ENCODE measurements around the gene MATK.
A peak's percentile ranks its signal among the peaks of the same experiment; 100 is the strongest.

Gene MATK

GRCh38 chr19:3814648-3815047 is 28.5 kb upstream of the MATK start:
- no peak for DNase-seq

GRCh38 chr19:3813473-3814392 is 27.6 kb upstream of the MATK start:
- DNase-seq, result no peak

GRCh38 chr19:3810708-3811355 is 24.7 kb upstream of the MATK start:
- no peak for DNase-seq

- no peak for DNase-seq
Observed at GRCh38 chr19:3809881-3810707, 23.9 kb upstream of the MATK start.

GRCh38 chr19:3808420-3809143 is 22.4 kb upstream of the MATK start:
- no peak for DNase-seq

GRCh38 chr19:3807574-3808354 is 21.6 kb upstream of the MATK start:
- DNase-seq, result no peak

- no peak for DNase-seq
Observed at GRCh38 chr19:3807131-3807480, 20.9 kb upstream of the MATK start.

GRCh38 chr19:3805859-3806258 is 19.7 kb upstream of the MATK start:
- no peak for DNase-seq

- DNase-seq, result no peak
Observed at GRCh38 chr19:3804429-3804828, 18.2 kb upstream of the MATK start.

- no peak for DNase-seq
Observed at GRCh38 chr19:3803986-3804385, 17.8 kb upstream of the MATK start.

GRCh38 chr19:3803114-3803888 is 17.1 kb upstream of the MATK start:
- DNase-seq, result no peak

- DNase-seq, result peak; percentile 63
Observed at GRCh38 chr19:3801412-3802096, 15.4 kb upstream of the MATK start.

- DNase-seq, result no peak
Observed at GRCh38 chr19:3800996-3801395, 14.8 kb upstream of the MATK start.

GRCh38 chr19:3798137-3798536 is 12.0 kb upstream of the MATK start:
- peak; percentile 47 for DNase-seq

- no peak for DNase-seq
Observed at GRCh38 chr19:3796358-3796757, 10.2 kb upstream of the MATK start.

GRCh38 chr19:3793799-3794198 is 7.6 kb upstream of the MATK start:
- no peak for DNase-seq

- no peak for DNase-seq
Observed at GRCh38 chr19:3792114-3792513, 5.9 kb upstream of the MATK start.

GRCh38 chr19:3790941-3791340 is 4.8 kb upstream of the MATK start:
- no peak for DNase-seq

GRCh38 chr19:3790209-3790734 is 4.1 kb upstream of the MATK start:
- no peak for DNase-seq

Data from activated CD4-positive, alpha-beta T cell treated with anti-CD3 and anti-CD28 coated beads, Interleukin-2, Interleukin-6, amounts not matched to agents 100 ng/mL and 50 ng/mL, durations not matched to agents 16 hours and 8 hours (primary cell).